Measurements from ENCODE around the gene DSCAML1.

DSCAML1 gene

DNA sequence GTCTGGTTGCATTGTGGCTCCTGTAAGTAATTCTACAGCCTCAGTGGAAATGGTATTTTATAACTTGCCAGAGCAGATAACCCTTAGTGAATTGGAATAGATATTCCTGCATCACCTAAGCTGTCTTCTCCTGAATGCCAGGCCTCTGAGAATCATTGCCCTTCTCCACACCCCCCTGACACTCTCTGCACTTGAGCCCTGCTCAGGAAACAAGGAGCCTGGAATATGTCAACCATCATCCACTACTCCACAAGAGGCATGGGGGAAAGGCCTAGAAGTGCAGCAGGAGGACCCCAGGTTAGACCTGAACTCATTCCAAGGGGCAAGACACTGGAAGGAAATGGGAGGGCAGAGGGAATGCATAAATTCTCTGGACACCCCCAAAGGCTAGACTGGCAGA is 72.4 kb downstream of the DSCAML1 start:
- no peaks in the 10 kb centered on the region for H3K36me3 ChIP-seq (ENCODE audit: insufficient read depth, low read length)
- no peak overlapping the region for H2AFZ ChIP-seq (ENCODE audit: low read length)

DNA sequence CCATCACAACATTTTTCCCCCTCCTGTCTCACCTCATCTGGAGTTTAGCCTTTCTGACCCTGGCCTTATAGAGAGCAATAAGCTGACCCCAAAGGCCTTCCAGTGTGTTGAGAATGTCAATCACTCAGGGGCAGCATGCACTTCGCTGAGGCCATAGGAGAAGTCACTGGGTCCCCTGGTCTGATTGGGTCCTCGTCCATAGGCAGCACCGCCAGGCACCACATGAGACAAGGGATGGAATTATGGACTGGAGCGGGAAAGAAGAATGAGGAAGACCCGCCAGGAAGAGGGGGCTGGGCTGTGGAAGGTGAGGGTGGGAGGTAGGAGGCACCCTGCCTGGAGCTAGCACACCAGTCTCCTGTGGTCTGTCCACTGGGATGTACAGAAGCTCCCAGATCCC is 72.9 kb downstream of the DSCAML1 start:
- TF ChIP-seq, protein P1, sequence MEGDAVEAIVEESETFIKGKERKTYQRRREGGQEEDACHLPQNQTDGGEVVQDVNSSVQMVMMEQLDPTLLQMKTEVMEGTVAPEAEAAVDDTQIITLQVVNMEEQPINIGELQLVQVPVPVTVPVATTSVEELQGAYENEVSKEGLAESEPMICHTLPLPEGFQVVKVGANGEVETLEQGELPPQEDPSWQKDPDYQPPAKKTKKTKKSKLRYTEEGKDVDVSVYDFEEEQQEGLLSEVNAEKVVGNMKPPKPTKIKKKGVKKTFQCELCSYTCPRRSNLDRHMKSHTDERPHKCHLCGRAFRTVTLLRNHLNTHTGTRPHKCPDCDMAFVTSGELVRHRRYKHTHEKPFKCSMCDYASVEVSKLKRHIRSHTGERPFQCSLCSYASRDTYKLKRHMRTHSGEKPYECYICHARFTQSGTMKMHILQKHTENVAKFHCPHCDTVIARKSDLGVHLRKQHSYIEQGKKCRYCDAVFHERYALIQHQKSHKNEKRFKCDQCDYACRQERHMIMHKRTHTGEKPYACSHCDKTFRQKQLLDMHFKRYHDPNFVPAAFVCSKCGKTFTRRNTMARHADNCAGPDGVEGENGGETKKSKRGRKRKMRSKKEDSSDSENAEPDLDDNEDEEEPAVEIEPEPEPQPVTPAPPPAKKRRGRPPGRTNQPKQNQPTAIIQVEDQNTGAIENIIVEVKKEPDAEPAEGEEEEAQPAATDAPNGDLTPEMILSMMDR (IDR thresholded peaks at IDR 0.05; ENCODE audit: low read length): no peak
- TF ChIP-seq EZH2 (IDR thresholded peaks at IDR 0.05; ENCODE audit: borderline replicate concordance, low read length): no peak
- Histone ChIP-seq H3K4me1 (ENCODE audit: insufficient read depth, low read length, severe bottlenecking) (no peaks in the 10 kb centered on the region), H3K27me3 (ENCODE audit: insufficient read depth, low read length) (no peaks in the 10 kb centered on the region), H3K36me3 (ENCODE audit: insufficient read depth, low read length) (no peaks in the 10 kb centered on the region), H3K4me2 (ENCODE audit: low read length) (no peak overlapping the region), H3K27ac (ENCODE audit: low read depth, low read length, poor library complexity, severe bottlenecking) (no peak overlapping the region), H3K9me3 (ENCODE audit: low read length) (no peaks in the 10 kb centered on the region), H3K9me2 (ENCODE audit: low read depth, low read length) (no peaks in the 10 kb centered on the region), H3K4me3 (ENCODE audit: low read depth, low read length, poor library complexity, severe bottlenecking) (no peak overlapping the region), H3K9ac (ENCODE audit: low read length) (no peak overlapping the region), H2AFZ (ENCODE audit: low read length) (no peak overlapping the region), H4K20me1 (ENCODE audit: insufficient read depth, low read length) (no peaks in the 10 kb centered on the region), H3F3A (ENCODE audit: insufficient read depth, low read length) (no peaks in the 10 kb centered on the region), H3K79me2 (ENCODE audit: insufficient read depth, low read length) (no peaks in the 10 kb centered on the region)

More for the DNA sequence above, 72.4 kb downstream of the DSCAML1 start:
- H3K27ac ChIP-seq (ENCODE audit: low read depth, low read length, poor library complexity, severe bottlenecking): no peak overlapping the region
- no peak overlapping the region for H3K4me2 ChIP-seq (ENCODE audit: low read length)
- H3K9ac ChIP-seq (ENCODE audit: low read length): no peak overlapping the region
- no peak overlapping the region for H3K4me3 ChIP-seq (ENCODE audit: low read depth, low read length, poor library complexity, severe bottlenecking)
- H3K27me3 ChIP-seq (ENCODE audit: insufficient read depth, low read length): no peaks in the 10 kb centered on the region
- TF ChIP-seq, protein P1 (IDR thresholded peaks at IDR 0.05; ENCODE audit: low read length): no peak
- no peak for TF ChIP-seq EZH2 (IDR thresholded peaks at IDR 0.05; ENCODE audit: borderline replicate concordance, low read length)
- H3F3A ChIP-seq (ENCODE audit: insufficient read depth, low read length): no peaks in the 10 kb centered on the region
- H3K9me3 ChIP-seq (ENCODE audit: low read length): no peaks in the 10 kb centered on the region
- no peaks in the 10 kb centered on the region for H4K20me1 ChIP-seq (ENCODE audit: insufficient read depth, low read length)
- H3K4me1 ChIP-seq (ENCODE audit: insufficient read depth, low read length, severe bottlenecking): no peaks in the 10 kb centered on the region
- H3K9me2 ChIP-seq (ENCODE audit: low read depth, low read length): no peaks in the 10 kb centered on the region
- no peaks in the 10 kb centered on the region for H3K79me2 ChIP-seq (ENCODE audit: insufficient read depth, low read length)

DNA sequence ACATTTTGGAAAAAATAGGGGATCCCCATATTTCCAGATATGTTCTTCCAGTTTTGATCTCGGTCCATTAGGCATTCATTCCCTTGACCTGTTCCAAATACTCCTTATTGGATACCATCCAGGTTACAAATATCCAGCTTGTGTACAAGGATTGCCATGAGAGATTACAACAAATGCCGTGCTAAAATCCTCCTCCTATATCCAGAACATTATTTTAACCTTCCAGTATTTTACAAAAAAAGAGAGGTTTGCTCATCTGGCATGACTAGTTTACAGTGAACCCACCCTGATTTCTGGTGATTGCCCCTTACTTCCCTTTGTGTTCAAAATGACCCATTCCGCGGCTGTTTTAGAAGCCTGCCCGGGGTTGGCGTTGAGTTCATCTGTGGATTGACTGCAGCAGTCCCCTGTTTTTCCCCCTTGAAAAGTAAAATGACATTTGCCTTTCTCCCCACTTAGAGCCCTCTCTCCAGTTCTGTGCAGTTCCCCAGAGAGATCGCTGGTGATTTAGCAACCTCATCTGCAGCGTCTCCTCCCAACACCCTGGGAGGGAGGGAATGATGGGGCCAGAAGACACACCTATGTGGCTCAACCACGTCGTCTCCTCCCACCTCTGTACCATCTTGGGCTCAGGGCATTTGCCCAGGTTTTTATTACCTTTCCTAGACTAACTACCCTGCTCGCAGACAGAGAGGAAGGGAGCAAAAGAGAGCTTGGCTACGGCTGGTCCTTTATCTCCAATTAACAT is 73.6 kb downstream of the DSCAML1 start:
- TF ChIP-seq EZH2 (IDR thresholded peaks at IDR 0.05; ENCODE audit: borderline replicate concordance, low read length): no peak
- TF ChIP-seq, protein P1 (IDR thresholded peaks at IDR 0.05; ENCODE audit: low read length): no peak
- Histone ChIP-seq H3K4me2 (ENCODE audit: low read length) (no peak overlapping the region), H3K4me1 (ENCODE audit: insufficient read depth, low read length, severe bottlenecking) (no peaks in the 10 kb centered on the region), H3K9me2 (ENCODE audit: low read depth, low read length) (no peaks in the 10 kb centered on the region), H3K79me2 (ENCODE audit: insufficient read depth, low read length) (no peaks in the 10 kb centered on the region), H3K27ac (ENCODE audit: low read depth, low read length, poor library complexity, severe bottlenecking) (no peak overlapping the region), H3K9ac (ENCODE audit: low read length) (no peak overlapping the region), H3K9me3 (ENCODE audit: low read length) (no peaks in the 10 kb centered on the region), H4K20me1 (ENCODE audit: insufficient read depth, low read length) (no peaks in the 10 kb centered on the region), H2AFZ (ENCODE audit: low read length) (no peak overlapping the region), H3F3A (ENCODE audit: insufficient read depth, low read length) (no peaks in the 10 kb centered on the region), H3K4me3 (ENCODE audit: low read depth, low read length, poor library complexity, severe bottlenecking) (no peak overlapping the region), H3K36me3 (ENCODE audit: insufficient read depth, low read length) (no peaks in the 10 kb centered on the region), H3K27me3 (ENCODE audit: insufficient read depth, low read length) (no peaks in the 10 kb centered on the region)

All from OCI-LY1 (cell line).